HG03103 (cell line): ENCODE measurements around the gene NBL1.
"Not testable (repeated sequence)": the region's sequence is repeated elsewhere in the genome, so short reads cannot be mapped to it uniquely, and the experiment has no call there.

Experiments
- ATAC-seq: cut with Tn5 transposase; IDR thresholded peaks from one replicate; pipeline ENCODE4 v1.9.1; 2021; ENCODE audit warnings: low read depth; ENCODE audit not compliant: unreplicated experiment

Gene NBL1

DNA sequence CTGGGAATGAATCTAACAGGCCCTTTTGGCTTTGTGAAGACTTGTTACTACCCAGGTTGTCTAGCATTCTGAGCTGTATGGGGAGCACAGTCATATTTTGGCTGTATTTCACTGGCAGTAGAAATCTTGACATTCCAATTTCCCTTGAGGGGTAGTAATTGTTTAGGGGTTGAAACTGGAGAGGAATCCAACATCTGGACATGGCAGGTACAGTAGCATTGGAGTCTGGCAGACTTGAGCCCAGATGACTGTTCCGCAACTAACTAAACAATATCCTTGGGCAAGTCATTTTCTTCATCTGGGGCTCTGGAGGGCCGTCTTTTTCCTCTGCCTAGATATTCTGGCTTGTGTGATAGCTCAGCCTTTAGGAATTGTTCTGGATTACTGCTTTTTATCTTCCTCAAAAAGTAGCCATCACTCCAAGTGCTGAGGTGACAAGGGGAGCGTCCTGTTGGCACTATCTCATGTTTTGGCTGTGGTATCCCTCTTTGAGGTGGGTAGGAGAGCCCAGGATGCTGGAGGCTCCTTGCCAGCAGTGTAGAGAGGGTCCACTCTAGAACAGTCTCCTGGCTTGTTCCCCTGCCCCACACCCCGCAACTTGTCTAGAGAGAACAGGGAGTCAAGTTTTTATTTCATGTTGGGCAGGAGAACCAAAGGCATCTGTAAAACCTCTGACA is 22.7 kb upstream of the NBL1 start:
- no peak for ATAC-seq

DNA sequence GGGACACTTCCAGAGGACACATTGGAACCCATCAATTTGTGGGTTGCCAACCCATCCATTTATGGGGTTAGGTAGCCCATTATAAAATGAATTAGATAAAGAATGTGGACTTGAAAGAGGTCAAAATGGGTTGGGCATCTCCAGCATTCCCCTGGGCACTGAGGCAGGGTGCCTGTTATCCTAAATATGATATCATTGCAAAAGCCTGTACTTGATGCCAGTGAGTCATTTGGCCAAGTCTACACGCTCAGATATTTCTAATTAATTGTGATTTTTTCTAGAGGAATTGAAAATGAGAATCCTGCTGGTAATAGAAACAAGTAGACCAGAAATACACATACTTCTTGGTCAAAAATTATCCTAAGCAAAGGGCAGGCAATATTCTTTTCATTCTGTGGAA is 21.9 kb upstream of the NBL1 start:
- ATAC-seq, result no peak

DNA sequence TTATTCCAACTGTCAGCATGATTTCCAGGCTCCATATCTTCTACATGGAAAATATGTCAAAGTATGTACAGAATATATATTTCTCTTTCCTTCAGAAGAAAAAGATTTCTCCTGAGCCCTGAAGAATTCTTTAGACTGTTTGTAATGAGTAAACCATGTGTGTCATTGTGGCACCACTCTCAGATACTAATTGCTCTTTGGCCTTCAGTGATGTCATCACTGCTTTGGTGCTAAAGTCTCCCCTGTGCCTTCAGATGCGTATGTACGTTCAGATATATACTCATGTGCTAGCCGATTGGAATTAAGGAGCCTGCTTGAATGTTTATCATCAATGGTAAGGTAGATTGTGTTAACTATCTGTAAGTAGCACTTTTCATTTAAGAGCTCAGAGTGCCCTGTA is 20.6 kb upstream of the NBL1 start:
- ATAC-seq, result no peak

DNA sequence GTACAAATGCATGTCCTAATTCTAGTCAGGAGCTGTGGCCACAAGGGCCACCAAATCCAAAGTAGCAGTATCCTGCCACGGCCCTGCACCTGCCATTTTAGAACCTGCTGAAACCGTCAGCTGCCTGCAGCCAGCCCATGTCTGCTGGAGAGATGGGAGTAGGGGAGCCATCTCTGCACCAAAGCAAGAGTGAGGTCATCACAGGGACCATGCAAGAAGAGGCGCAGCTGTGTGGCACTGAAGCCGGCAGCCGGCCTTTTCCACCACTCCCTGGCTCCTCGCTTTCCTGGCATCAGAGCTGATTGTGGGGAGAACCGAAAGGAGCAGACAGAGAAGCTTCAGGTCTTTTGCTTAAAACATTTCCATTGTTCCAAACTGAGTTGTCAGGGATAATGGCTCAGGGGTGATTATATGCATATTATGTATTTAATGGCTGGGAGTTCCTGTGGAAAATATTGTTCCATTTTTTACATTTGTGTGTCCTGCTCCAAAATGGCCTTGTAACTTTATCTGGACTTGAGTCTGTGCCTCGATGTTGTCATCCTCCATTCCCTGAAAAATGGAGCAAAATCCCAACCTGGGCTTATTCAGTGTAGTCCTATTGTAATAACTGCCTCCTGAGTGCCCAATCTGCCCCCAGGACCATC is 18.7 kb upstream of the NBL1 start:
- ATAC-seq, result no peak

DNA sequence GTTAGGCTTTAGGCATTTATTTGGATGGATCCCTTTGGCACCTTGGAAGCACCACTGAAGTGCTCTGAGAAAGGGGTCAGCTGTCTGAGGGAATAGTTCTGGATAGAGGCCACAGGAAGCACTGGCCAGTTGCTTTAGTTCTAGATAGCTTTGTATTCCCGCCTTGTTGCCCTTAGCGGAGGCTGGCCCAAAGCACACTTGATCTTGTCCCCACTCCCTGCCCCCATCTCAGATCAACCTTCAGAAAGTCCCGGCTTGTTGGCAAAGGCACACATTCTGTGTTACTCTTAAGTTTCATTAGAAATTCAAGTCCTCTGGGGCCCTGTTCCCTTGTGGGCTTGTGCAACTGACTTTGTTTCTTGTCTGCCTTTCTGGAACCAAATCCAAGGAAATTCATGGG is 15.2 kb upstream of the NBL1 start:
- ATAC-seq, result no peak

DNA sequence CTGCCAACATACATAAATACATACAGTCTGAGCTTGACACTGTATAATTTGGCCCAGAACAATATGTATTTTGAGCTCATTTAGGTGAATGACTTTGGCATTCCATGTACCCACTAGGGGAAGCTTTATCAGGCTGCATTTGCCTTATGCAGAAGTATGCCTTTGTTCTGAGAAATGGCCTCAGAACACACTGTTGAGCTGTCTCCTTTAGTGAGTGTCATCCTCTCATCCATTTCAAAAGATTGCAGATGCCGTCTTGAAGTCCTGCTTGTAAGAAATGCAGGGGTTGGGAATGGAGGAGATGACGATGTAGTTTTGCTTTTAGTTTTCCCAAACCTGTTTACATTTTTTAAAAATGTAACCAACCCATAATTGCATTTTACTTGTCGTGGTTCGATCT is 14.8 kb upstream of the NBL1 start:
- ATAC-seq, result no peak

DNA sequence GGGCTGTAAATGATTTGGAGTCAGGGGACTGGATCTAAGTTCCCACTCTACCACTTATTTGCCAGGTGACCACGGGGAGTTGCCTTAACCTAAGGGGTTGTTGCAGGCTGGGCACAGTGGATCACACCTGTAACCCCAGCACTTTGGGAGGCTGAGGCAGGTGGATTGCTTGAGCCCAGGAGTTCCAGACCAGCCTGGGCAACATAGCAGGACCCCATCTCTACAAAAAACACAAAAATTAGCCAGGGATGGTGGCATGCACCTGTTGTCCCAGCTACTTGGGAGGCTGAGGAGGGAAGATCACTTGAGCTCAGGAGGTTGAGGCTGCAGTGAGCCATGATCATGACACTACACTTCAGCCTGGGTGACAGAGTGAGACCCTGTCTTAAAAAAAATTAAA is 13.9 kb upstream of the NBL1 start:
- not testable (repeated sequence) for ATAC-seq

DNA sequence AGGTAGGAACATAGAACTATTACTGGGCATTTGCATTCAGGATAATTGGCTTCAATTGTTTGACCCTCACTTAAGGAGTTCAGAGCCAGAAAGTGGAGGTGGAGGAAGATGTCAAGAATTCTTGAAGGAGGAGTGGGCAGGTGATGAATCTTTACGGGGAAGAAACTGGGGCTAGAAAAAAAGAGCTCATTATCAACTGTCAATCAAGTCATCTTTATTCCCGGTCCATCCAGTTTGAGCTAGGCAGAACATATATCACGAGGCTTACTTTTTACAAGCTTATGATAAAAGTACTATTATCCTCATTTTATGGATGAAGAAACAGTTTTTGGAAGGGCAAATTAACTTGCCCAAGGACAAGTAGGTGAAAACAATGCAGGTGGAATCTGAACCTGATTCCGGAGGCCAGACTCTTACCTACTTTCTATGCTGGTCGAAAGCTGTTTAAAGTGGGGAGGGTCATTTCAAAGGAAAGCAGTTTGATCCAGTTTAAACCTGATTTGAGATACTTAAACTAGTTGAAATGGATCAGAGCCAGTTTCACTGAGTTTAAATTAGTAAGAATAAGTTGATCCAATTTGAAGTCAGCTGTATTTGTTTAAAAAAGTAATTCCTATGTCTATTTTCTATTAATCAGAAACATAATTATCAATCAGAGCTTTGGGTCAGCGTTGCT is 13.3 kb upstream of the NBL1 start:
- ATAC-seq, result no peak

DNA sequence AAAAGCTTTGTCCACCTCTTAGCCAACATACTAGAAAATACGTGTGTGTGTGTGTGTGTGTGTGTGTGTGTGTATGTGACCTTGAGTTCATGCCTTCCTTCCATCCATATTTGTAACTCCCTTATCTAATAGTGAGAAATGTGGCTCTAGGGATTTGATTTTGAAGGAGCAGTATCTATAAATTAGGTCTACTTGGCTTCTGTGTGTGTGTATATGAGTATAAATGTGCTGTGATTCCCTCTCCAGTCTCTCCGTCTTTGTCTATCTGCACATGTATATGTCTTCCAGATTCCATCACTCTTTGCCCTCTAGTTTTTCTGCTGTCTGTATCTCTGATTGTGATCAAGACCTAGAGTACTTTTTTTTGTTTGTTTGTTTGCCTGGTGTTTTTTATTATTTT is 11.9 kb upstream of the NBL1 start:
- no peak for ATAC-seq

DNA sequence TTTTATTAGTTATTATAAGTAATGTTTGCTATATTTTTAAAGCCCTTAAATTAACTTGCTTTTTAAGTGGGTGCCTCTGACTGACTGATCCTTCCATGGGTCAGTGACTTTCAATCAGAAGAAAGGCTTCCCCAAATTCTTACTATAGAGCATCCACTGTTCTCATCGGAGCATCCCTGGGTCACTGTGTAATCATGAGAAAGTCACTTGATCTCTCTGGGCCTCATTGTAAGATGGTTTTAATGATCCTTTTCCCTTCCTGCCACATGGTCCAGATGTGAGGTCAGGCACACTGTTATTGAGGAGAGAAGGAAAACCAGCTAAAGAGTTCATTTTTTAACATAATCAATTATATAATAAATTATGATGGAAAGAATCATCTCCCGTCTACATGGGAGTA is 11.0 kb upstream of the NBL1 start:
- ATAC-seq, result no peak

DNA sequence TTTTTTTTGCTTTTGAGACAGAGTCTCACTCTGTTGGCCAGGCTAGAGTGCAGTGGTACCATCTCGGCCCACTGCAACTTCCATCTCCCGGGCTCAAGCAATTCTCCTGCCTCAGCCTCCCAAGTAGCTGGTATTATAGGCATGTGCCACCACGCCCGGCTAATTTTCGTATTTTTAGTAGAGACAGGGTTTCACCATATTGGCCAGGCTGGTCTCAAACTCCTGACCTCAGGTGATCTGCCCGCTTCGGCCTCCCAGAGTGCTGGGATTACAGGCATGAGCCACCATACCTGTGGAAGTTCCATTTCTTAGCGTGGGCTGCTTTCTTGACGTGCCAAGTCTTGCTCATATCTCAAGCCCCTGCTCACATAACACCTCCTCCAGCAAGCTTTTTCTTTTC is 9.0 kb upstream of the NBL1 start:
- not testable (repeated sequence) for ATAC-seq

DNA sequence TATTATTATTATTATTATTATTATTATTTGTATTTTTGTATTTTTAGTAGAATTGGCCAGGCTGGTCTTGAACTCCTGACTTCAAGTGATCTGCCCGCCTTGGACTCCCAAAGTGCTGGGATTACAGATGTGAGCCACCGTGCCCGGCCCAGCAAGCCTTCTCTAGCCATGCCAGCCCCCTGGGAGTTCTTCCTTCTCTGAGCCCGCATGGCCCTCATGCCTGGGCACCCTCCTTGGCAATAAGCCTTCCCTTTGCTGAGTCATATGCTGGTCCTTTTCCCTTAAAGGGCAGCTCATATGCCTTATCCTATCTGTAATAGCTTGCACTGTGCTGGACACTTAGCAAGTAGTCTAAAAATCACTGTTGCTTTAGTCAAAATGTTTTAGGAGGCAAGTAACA is 8.5 kb upstream of the NBL1 start:
- ATAC-seq, result no peak

DNA sequence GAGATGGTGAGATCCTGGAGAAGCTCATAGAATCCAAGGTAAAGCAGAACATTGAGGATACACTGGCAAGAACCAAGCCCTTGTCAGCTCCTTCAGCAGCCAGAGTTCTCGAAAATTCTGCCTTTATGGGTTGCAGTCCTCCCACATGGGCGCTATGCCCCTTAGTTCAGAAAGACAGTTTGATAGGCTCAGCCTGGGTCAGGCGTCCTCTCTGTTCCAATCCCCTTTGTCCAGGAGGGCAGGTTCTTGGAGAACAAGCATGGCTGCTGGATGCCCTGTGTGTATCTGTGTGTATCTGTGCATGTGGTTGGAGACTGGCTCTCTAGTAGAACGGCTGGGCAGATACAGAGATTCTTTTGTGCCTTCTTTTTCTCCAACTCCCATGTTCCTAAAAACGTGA is 8.0 kb upstream of the NBL1 start:
- ATAC-seq, result no peak

DNA sequence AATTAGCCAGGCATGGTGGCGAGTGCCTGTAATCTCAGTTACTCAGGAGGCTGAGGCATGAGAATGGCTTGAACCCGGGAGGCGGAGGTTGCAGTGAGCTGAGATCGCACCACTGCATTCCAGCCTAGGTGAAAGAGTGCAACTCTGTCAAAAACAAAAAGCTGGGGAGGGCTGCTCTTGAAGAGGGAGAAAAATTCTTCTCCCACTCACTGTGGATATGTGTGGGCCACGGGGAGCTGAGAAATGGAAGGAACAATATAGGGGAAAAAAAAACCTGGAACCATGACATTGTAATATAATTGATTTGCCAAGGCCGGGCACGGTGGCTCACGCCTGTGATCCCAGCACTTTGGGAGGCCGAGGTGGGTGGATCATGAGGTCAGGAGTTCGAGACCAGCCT is 7.4 kb upstream of the NBL1 start:
- not testable (repeated sequence) for ATAC-seq

DNA sequence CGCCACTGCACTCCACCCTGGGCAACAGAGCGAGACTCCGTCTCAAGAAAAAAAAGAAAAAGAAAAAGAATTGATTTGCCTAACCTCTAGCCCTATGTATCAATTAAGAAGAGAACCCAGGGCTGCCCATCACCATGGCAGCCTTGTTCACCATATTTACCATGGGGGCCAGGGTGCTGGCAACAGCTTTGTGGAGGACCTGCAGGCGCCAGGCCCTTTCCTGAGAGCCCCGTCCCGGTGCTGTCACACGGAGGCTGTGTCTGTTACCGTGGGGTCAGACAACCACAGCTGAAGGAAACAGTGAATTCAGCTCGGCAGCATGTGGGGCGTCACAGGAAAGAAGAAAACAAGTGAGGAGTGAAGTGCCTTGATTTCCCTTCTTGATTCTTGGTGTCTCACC is 6.5 kb upstream of the NBL1 start:
- no peak for ATAC-seq

DNA sequence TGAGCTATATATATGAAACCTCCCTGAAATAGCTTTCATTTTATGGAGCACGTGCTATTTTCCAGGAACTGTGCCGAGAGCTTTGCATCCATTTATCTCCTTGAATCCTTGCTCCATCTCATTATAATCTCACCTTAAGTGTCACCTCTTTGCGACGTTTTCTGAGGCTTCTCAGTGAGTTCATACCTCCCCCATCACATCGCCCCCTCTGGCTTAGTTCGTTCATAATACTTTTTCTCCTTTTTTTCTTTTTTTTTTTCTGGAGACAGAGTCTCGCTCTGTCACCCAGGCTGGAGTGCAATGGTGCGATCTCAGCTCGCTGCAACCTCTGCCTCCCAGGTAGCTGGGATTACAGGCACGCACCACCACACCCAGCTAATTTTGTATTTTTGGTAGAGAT is 4.9 kb upstream of the NBL1 start:
- ATAC-seq, result not testable (repeated sequence)

DNA sequence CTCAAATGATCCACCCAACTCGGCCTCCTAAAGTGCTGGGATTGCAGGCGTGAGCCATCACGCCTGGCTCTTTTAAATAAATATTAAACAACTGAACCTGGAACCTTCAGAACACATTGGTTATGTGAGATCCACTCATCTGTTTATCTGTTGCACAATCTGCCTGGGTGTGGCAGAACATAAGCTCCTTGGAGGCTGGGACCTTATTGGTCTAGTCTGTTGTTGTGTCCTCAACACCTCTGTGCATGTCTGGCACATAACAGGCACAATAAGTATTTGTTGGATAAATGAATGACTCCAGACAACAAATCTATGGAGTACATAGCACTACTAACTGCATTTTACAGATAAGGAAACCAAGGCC is 4.1 kb upstream of the NBL1 start:
- ATAC-seq, result no peak

DNA sequence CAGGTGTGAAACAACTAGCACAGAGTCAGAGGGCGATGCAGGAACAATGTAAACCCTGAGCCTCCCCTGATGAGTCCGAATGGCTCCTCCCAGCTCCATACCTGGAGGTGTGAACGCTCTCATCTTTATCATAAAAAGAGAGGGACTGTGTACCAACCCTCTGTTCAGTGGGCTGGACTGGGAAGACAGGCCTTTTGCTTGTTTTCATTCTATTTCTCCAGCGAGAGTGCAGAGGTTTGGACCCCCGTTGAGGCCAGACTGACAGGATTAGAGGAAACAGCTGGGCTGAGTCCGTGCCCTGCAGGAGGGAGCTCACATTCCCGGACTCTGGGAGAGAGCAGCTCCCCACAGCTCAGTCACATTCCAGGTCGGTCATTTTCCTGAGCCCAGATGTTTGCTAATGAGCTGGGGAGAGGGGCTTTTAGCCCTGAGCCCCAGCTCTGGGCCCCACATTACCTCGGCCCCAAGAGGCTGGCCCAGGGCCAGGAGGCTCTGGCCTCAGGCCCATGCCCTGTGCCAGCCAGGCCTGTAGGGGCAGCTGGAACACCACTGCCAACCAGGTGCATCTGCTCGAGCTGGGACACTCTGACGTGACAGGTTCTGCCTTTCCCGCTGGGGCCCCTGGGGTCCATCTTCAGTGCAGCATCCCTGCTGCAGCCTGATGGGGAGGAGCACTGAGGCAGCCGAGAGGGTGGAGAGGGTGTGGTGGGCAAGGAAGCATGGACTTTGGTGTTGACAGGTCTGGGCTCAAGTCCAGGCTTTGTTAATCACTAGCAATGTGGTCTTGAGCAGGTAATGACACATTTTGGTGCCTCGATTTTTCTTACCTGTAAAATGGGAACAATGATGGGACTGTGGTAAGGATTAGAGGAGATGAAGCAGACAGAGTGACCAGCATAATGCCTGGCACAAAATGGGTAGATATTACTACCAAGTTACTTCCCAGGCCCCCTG is 3.5 kb upstream of the NBL1 start:
- no peak for ATAC-seq

DNA sequence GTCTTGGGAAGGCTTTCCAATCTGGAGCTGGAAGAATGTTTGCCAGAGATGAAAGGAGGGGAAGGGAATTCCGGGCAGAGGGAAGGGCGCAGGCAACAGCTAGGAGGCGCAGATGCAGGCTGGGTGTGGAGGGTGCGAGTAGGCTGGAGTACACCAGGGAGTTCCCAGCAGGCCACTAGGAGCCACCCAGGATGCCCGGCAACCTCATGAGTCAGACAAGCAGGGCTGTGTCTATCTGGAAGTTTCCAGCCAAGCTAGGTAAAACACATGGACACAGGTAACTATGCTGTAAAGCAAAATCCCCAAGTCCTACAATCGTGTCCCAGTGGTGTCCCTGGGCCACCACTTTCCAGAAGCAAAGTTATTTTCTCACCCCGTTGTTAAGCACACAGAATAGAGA is 990 bp upstream of the NBL1 start:
- no peak for ATAC-seq

DNA sequence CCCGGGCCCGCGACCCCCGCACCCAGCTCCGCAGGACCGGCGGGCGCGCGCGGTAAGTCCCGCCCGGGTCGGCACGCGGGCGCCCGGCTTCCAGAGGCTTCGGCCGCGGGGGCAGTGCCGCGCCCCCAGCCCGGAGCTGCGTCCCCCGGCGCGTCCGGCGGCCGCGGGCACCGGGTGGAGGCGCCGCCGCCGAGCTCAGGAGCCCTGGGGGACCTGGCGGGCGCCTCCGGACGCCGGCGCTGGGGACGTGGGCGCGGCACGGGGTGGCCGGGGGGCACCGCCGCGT is 227 bp downstream of the NBL1 start:
- no peak for ATAC-seq

DNA sequence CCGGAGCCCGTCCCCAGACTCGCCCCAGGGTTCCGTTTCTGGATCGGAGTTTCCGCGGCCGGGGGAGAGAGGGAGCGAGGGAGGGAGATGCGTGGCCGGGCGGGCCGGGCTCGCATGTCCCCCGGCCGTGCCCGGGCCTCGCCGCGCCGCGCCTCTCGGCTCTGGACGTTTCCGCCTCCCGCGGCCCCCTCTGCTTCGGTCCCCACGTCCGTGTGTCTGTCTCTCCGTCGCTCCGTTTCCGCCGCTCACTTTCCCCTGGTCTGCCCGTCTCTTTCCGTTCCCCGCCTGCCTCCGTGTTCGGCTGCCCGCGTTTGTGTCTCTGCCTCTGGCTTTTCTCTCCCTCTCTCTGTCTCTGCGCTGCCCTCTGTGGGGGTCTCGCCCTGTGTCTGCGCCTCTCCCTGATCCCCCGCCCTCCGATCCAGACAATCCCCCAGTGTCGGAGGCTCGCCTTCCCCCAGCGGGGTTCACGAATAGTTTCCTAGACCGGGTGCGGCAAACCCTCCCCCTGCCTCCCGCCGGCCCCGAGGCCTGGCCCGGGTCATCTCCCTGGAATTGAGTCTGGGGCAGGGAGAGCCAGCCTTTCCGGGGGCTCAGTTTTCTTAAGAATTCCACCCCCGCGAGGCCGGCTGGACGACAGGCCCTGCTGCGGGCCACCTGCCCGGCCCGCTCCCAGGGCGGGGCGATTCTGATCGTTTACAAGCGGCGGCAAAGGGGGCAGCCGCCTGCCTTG is 735 bp downstream of the NBL1 start:
- no peak for ATAC-seq
